Stimulated activated CD8-positive, alpha-beta memory T cell treated with anti-CD3 and anti-CD28 coated beads, Interleukin-7, amount 100 ng/mL, for 48 hours (primary cell): ENCODE results near the gene PCNX2.
A peak's percentile ranks its signal among the peaks of the same experiment; 100 is the strongest.

ENCODE experiments used
- DNase-seq, 2 donors: peaks; one replicate each; pipeline ENCODE4 v3.0.0-alpha.2; 2020; ENCODE audit warnings: low read depth in 1 of 2; ENCODE audit errors: extremely low read depth in 1 of 2

Gene PCNX2, protein sequence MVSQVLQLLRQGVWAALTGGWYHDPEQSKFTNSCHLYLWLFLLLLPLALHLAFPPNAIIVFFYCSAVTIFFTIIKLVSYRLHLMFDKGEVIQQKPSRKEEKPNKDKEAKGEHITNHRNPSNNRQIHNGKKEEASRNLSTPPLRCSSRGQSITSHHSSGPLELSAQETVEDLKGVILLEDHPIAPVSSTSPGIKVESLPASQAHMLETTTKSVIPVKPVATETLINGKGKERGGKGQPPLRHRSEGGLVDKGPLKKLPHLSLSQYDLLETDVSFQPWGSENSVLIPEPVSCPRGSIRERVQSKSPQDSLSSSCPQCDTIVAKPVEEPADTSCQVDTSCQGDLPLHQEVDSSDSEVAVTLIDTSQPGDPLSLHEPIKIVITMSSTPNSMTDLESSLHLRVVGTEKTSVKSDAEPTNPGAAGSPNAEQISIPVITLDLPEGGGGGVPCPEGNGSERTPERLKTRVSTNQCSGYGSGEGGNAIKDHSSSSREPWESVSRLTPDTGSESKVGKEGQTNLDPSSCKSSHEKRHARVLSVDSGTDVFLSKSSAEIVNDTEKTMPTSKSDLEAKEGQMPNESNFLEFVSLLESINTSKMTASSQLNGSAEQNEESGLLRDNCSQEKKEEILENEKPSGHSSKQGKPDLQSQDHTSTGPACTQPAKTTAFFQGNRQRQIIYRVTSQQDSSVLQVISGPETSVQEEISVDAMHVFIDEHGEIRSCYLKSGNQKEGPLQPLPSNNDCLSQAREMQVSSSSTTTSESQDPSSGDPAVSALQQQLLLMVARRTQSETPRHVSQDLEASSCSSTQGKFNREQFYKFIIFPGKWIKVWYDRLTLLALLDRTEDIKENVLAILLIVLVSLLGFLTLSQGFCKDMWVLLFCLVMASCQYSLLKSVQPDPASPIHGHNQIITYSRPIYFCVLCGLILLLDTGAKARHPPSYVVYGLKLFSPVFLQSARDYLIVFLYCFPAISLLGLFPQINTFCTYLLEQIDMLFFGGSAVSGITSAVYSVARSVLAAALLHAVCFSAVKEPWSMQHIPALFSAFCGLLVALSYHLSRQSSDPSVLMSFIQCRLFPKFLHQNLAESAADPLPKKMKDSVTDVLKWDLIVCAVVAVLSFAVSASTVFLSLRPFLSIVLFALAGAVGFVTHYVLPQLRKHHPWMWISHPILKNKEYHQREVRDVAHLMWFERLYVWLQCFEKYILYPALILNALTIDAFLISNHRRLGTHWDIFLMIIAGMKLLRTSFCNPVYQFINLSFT (N-terminal part only)

DNA sequence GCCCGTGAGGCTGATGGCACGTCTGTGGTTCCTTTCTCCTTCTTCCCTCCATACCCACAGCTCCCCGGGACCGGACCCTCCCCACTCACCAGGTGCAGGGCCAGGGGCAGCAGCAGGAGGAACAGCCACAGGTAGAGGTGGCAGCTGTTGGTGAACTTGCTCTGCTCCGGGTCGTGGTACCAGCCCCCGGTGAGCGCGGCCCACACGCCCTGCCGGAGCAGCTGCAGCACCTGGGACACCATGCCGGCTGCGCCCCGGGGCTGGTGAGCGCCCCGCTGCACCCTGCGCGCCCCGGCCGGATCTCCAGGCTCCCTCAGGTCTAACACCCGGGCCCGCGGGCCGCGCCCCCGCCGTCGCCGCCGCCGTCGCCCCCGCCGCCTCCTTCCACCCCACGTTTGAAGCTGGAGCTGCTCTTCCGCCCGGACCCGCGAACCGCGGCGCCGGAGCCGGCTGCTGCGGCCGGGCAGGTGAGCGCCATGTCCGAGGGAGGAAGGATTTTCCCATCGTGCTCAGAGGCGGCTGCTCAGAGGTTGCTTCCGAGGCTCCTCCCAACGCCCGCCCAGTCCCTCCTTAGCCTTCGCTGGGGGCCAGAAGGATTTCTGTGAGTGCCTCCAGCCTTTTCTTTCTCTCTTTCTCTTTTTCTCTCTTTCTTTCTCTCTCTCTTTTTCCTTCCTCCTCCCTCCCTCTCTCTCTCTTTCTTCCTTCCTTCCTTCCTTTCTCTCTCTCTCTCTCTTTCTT lies at the start of gene PCNX2:
TSS of gene PCNX2 (minus strand) at position 489 of the 738 bp plus-strand sequence. CDS start at position 242, 247 bp downstream.
- DNase-seq = peak; percentile 41 to 61

DNA sequence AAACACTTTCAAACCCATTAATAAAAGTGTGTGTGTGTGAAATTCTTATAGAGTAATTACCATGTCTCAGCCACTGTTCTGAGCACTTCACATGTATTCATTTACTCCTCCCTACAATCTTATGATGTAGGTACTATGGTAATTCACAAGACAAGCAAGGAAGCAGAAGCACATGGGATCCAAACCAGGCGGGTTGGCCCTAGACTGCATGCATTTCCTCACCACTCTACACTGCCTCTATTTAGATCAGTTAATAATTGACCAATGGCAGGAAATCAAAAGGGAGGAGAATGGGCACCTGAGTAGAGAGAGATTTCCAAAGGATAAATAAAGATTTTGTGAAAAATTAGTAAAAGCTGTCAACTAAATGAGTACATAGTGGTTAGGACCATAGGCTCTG lies 47.7 kb upstream of the PCNX2 start:
- no peak for DNase-seq

DNA sequence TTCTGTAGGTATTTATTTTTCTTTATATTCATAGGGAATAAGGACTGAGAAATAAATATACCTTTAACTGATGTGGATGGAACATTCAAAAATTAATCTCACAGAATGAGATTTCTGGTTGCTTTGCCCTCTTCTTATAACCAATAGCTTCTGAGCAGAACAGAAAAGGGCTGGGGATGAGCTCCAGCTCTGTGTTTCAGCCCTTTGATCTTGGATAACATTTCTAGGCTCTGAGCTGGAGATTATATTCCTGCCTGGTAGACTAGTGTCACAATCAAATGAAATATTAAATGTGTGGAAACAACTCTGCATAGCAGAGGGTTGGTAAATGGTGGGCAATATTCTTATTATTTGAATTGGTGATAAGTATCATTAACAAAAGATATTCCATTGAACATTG lies 46.6 kb upstream of the PCNX2 start:
- no peak for DNase-seq

DNA sequence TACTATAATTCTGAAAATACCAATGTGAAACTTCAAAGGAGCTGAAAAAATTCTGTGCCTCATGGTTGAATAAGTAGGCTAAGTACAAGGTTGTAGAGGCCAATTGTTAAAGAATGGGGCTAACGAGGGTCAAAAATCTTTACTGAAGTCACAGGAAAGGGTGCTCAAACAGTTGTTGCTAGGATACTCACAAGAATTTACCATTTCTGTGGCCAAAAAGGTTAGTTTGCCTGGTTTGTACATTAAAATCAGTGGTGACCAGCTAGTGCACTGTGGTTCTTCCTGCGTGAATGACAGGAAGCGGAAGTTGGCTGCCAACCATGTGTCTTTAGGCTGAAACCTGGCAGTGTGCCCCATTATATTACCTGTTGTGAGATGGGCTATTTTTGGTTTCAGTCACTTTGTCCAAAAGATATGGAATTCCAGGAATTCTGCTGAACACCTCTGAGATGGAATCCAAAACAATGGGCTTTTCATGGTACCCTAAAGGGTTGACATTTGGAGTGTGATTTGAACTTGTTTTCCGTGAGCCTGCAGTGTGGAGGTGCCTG lies 45.5 kb upstream of the PCNX2 start:
- no peak for DNase-seq

DNA sequence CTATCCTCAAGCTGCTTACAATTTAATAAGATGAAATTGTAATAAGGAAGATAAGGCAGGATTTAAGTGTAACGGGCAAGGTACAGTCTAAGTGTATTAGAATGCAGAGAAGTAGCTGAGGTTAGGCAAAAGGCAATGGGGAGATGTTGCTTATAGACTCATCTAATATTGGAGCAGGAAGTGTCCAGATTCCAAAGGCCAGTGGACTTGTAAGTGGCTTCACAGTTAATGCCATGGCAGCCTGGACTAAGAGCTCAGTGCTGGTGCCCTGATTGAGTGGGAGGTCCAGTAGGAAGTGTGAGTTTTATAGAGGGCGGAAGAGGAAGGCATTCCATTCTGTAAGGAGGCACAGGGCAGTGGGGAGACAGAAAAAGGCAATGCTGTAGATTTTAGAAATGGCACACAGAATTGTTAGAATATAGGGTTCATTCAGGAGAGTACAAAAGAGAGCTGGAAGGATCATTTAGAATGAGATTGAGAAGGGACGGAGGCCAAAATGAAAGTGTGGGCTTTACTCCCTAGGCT lies 44.6 kb upstream of the PCNX2 start:
- DNase-seq = no peak

DNA sequence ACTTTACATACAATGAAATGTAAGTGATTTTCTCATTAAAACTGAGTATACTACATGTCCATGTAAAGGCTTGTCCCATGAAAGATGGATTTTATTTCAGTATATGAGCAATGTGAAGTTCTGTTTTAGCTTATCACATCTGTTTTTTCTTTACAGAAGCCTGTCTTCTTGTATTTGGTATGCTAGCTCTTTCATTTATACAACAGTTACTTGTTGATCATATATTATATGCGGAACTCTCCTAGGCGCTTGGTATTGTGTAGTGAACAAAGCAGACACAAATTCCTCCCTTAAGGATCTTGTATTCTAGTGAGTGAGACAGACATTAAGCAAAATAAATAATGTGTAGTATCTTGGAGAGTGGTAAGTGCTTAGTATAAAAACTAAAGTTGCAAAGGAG lies 42.6 kb upstream of the PCNX2 start:
- DNase-seq = no peak

DNA sequence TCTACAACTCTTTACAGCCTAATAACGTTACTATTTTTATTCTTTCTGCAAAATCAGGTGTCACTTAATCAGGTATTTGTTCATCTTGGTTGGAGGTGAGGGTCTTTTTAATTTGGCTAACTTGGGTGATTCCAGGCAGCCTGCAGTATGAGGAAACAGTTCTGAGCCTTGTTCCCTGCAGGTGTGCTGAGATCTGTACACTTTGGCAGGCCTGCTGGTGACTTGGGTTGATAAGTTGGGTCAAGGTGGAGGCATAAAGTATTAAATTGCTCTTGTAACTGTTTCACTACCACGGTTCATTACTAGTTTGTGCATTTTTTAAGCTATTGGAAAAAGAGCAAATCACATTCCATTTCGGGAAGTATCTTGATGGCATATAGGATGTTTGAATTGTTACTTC lies 42.0 kb upstream of the PCNX2 start:
- DNase-seq = no peak

DNA sequence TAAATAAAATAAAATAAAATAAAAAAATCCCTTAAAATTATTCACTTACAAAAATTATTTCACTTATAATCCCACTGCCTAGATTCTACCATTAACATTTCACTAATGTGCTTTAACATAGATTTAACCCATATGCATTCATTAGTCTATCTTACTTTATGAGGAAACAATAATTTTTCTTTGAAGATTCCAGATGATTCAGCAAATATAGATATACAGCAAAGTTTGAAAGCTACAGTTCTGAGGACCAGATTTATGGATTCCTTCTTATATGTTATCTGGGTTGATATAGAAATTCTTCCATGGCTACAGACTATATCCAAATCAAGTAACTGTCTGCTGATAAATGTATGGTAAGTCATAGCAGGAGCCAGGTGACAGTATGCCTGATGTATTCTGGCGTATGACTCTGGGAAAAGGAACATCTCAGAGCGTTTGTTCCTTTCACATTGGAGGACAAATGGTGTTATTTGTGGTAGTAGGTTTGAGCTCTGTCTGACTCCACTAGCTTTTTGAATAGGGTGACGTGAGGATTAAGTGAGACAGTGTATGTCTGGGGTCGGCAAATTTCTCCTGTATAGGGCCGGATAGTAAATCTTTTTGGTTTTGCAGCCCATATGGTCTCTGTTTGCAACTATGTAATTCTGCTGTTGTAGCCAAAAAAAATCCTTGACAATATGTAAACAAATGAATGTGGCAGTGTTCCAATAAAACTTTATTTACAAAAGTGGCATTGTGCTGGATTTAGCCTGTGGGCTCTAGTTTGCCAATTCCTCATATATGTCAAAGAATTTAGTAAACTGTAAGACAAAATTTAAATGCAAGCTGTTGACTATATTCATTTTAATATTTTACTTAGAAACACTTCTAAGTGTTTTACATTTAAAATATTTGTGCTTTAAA lies 41.3 kb upstream of the PCNX2 start:
- no peak for DNase-seq

DNA sequence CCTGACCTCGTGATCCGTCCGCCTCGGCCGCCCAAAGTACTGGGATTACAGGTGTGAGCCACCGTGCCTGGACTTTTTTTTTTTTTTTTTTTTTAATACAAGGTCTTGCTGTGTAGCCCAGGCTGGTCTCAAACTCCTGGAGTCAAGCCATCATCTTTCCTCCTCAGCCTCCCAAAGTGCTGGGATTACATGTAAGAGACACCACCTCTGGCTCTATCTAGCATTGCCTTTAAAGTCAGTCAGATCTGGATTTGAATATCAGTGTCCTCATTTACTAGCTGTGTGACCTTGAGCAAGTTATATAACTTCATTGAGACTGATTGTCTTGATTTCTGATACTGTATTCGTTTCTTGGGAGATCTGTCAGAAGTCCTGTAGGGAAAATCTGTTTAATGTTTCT lies 38.6 kb upstream of the PCNX2 start:
- no peak for DNase-seq

DNA sequence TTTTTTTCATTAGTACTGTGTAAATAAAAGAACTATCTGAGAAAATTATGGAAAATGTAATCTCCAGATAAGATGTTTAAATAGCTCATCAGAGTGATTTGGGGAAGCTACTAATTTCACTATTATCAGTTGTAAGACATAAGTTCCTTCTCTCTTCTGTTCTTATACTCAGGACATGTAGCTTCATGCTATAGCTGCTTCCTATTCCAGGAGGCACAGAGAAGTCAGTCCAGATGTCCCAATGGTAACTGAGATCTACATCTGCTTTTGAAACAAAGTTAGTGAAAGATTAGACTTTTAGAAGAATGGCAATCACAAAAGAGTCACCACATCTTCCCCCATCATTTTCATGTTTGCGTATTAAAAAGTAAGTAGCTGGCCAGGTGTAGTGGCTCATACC lies 37.6 kb upstream of the PCNX2 start:
- DNase-seq = no peak

DNA sequence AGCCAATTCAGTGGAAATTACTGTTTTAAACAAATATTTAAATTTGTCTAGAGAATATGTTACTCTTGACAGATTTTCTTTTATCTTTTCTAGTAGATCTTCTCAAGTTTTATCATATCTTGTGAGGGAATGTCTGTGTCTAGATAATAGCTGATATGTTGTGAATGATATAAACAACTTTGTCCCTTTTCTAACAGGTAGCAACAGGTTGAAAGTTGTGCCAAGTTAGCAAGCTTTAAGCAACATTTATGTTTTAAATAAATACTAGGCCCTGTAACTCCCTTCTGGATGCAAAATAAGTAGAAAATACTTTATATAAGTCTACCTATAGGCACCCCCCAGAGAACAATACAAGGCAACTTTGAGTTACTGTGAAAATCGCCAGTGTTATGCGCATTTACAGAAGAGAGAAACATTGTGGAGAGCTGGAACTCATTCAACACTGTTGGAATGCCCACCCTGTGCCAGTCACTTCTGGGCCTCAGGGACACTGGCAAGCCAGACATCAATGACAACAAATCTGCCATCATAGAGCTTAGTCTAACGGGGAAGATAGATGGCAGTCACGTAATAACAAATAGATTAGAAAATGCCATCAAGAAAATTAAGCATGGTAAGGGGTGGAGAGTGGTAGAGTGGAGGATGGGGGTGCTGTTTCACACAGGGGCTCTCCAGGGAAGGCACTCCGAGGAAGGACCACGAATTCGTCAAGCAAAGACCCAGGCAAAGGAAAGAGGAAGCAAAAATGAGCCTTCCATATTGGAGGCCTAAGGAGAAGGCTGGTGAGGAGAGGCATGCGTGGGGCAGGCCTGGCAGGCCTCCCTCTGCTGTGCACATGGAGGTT lies 36.4 kb upstream of the PCNX2 start:
- no peak for DNase-seq

DNA sequence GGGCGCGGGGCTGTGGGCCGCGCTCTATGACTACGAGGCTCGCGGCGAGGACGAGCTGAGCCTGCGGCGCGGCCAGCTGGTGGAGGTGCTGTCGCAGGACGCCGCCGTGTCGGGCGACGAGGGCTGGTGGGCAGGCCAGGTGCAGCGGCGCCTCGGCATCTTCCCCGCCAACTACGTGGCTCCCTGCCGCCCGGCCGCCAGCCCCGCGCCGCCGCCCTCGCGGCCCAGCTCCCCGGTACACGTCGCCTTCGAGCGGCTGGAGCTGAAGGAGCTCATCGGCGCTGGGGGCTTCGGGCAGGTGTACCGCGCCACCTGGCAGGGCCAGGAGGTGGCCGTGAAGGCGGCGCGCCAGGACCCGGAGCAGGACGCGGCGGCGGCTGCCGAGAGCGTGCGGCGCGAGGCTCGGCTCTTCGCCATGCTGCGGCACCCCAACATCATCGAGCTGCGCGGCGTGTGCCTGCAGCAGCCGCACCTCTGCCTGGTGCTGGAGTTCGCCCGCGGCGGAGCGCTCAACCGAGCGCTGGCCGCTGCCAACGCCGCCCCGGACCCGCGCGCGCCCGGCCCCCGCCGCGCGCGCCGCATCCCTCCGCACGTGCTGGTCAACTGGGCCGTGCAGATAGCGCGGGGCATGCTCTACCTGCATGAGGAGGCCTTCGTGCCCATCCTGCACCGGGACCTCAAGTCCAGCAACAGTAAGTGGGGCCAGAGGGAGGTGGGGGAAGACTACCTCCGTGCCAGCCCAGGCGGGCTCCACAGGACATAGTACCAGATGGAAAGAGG lies 32.8 kb upstream of the PCNX2 start:
- DNase-seq = no peak

DNA sequence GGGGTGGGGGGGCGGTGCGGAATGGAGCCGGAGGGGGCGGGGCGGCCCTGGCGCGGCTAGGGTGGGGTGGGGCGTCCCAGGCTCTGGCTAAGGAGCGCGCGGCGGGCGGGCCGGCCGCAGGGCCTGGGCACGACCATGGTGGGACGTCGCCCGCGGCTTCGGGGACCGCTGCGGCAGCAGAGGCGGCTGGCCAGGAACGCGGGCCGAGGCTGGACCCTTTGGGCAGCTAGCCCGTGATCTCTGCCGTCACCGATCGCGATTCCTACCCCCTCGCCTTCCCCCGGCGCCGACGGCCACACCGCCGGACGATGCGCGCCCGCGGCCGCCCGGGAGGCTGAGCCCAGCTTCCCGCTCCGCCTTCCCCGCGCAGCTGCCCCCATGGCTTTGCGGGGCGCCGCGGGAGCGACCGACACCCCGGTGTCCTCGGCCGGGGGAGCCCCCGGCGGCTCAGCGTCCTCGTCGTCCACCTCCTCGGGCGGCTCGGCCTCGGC lies 32.2 kb upstream of the PCNX2 start, which contains the start of gene MAP3K21:
TSS of gene MAP3K21 (plus strand) at position 74 of the 491 bp plus-strand sequence. CDS start at position 379, 305 bp downstream.
- DNase-seq = no peak

DNA sequence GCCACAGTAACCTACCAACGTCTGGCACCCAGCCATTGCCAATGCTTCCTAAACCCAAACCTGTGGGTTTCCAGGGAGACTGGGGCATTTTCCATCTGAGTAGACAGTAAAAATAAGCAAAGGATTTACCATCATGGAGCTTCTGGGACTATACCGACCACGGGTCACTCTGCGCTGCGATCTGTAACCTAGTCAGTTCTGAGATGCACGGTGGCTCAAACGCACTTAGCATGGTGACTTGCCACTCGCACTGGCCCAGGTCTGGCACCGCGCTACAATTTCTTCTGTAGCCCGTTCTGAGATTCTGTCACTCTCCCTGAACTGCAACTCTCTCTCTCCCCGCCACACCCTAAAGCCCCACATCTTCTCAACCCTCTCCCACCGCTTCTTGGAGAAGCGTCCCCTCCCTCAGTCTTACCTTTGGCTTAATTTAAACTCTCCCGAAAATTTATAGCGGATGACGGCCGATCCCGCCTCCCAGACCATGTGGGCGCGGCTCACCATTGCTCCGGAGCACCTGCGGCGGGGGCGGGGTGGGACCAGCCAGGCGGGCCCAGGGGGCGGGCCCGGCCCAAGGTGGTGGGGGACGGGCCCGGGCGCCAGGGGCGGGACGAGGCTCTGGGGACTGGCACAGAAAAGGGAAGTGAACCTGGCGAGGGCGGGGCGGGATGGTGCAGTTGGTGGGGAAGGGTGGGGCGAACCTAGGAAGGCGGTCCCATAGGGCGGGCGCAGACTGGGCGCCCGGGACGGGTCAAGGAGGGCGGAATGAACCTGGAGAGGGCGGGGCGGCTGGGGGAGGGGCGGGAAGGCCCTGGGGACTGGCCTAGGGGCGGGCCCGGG lies 31.5 kb upstream of the PCNX2 start:
- peak; percentile 66 to 85 for DNase-seq

DNA sequence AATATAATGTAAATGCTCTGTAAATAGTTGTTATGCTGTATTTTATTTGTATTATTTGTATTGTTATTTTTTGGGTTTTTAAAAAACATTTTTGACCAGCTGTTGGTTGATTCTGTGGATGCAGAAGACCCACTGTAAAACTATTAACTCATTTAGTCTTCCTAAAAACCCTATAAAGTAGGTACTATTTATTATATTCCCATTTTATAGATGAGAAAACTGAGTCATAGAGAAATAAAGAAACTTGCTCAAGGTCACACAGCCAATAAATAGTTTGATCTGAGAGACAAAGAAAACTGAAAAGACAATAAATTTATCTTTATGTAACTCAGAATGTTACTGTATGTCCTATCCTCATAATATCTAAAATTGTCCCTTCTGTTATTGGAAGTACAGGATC lies 30.8 kb upstream of the PCNX2 start:
- DNase-seq = no peak

DNA sequence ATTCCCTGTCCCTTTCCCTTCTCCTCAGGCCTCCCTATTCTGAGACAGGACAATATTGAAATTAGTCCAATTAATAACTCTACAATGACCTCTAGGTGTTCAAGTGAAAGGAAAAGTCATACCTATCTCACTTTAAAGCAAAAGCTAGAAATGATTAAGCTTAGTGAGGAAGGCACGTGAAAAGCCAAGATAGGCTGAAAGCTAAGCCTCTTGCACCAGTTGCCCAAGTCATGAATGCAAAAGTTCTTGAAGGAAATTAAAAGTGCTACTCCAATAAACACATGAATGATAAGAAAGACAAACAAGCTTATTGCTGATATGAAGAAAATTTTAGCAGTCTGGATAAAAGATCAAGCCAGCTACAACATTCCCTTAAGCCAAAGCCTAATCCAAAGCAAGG lies 28.2 kb upstream of the PCNX2 start:
- no peak for DNase-seq
